ENCODE data around the gene PPP5C. TPM values are rescaled to one million over a fixed set of nuclear protein-coding genes. Genes with fewer than 3 reads are reported as not detected.
"Not testable (repeated sequence)": the region's sequence is repeated elsewhere in the genome, so short reads cannot be mapped to it uniquely, and the experiment has no call there.

The PPP5C gene
- total and polyA plus RNA-seq, 7 donors = 27.6 to 62.3 (median 43.9) TPM

DNA sequence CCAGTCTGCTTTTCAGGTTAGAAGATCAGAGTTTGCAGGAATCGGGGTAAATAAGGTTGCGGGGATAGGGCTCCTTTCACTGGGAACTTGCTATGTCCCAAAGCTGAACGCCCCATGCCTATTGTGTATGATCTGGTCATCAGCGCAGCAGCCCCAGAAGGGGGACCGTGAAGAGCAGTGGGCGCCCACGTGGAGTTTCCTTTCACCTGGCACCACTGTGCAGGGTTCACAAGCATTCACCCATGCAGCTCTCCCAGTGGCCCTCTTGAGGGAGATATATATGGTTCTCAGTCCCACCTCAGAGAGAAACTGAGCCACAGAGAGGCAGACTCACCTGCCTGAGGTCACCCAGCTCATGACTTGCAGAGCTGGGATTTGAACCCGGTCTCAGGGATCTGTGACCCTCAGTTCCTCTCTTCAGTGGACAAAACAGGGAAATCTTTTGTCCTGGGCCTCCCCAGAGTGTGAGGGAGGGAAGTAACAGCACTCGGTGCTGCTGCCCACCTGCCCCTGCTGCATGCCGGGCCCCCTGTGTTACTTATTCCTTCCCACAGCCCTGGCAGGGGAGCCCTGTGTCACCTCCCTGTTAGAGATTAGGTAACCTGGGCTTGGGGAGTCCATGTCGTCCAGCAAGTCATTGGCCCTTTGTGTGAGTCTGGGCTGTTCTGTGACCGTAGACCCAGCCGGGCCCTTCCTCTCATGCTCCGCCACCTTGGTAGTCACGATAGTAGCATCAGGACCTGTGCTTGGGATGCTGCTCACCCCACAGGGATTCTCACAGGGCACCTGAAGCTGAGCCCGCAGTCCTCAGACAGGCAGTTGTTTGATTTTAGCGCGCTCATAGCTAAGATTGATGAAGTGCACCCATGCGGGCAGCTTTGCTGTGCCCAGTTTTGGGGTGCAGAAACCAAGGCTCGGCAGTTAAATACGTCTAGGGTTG is 27.9 kb downstream of the PPP5C start:
- H3K36me3 ChIP-seq = peaks cover 0 to 23% (median 11%) of the 10 kb centered on the region in 4 donors
- DNase-seq = peak; percentile 52
- no peaks in the 10 kb centered on the region for H3K27me3 ChIP-seq
- H3K27ac ChIP-seq = peak overlapping the region; percentile 53 to 73 (median 62)
- WGBS, 2 donors = 88 to 91% methylated on average over 21 of the region's 21 CpGs
- H3K4me1 ChIP-seq = peaks cover 0 to 54% (median 42%) of the 10 kb centered on the region in 4 donors
- no peak overlapping the region for H3K4me3 ChIP-seq
- no peaks in the 10 kb centered on the region for H3K9me3 ChIP-seq
- TF ChIP-seq POLR2A (IDR thresholded peaks at IDR 0.05) = no peak
- TF ChIP-seq EP300 (IDR thresholded peaks at IDR 0.05) = no peak
- TF ChIP-seq POLR2AphosphoS5 (IDR thresholded peaks at IDR 0.05) = no peak
- TF ChIP-seq, protein P1, sequence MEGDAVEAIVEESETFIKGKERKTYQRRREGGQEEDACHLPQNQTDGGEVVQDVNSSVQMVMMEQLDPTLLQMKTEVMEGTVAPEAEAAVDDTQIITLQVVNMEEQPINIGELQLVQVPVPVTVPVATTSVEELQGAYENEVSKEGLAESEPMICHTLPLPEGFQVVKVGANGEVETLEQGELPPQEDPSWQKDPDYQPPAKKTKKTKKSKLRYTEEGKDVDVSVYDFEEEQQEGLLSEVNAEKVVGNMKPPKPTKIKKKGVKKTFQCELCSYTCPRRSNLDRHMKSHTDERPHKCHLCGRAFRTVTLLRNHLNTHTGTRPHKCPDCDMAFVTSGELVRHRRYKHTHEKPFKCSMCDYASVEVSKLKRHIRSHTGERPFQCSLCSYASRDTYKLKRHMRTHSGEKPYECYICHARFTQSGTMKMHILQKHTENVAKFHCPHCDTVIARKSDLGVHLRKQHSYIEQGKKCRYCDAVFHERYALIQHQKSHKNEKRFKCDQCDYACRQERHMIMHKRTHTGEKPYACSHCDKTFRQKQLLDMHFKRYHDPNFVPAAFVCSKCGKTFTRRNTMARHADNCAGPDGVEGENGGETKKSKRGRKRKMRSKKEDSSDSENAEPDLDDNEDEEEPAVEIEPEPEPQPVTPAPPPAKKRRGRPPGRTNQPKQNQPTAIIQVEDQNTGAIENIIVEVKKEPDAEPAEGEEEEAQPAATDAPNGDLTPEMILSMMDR (IDR thresholded peaks at IDR 0.05) = no peak
- intact Hi-C loops (cut with DNase I) = no loop called here

DNA sequence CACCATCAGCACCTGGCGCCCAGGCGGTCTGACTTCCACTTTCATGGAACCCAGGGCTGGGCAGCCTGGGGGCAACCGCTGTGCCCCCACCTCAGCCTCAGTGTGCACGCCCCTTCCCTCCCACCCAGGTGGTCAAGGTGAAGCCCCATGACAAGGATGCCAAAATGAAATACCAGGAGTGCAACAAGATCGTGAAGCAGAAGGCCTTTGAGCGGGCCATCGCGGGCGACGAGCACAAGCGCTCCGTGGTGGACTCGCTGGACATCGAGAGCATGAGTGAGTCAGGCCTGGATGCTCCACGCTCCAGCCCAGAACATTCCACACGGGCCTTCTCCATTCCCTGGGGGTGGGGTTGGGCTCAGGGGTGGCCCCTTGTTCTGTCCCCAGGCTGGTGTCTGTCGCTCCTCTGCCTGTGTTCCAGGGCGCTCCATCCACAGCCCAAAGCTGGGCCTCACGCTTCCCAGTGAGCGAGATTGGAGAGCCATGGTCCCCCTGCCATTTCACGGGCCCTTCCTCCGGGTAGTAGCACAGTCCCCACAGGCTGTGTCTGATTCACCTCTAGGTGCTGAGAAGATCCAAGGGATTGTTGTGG is 28.7 kb downstream of the PPP5C start:
- H3K27me3 ChIP-seq; H3K27ac ChIP-seq; intact Hi-C loops (cut with DNase I); H3K9me3 ChIP-seq; H3K4me3 ChIP-seq: not testable (repeated sequence)
- peaks cover 0 to 23% (median 9%) of the 10 kb centered on the region in 4 donors for H3K36me3 ChIP-seq
- peaks cover 0 to 57% (median 42%) of the 10 kb centered on the region in 4 donors for H3K4me1 ChIP-seq
- DNase-seq = peak; percentile 63
- 95 to 96% methylated on average over 22 of the region's 22 CpGs for WGBS, 2 donors

DNA sequence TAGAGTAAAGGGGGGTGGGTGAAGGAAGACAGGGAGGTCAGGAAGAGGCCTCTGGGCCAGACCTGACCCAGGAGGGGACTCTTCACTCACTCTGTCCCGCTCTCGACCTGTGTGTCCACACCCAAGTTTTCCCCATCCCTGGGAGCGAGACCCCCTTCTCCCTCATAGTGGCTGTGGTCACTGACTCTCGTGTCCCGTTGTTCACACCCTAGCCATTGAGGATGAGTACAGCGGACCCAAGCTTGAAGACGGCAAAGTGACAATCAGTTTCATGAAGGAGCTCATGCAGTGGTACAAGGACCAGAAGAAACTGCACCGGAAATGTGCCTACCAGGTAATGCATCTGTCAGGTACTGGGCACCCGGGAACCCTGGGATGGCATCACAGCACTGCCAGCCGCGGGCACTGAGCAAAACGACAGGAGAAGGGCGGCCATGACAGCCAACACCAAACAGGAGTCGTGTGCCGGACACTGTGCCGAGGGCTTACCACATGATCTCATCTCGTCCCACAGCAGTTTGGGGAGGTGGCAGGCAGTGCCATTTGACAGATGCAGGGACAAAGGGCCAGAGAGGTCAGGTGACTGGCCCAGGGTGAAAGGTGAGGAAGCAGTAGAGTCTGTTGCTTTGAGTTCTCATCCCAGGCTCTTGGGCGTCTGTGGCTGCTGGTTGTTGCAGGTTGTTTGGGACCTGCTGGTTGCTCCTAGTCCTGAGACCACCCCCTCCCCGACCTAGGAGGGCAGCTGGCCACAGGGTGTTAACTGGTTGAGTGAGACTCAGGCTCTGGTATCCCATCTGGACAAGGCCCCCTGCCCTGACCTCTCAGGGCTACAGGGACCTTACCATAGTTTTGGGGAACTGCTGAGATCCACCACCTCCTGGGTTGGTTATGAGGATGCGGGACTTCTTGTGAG is 29.6 kb downstream of the PPP5C start:
- peak overlapping the region in 3 of 4 donors; percentile 46 to 80 (median 58) for H3K27ac ChIP-seq

DNA sequence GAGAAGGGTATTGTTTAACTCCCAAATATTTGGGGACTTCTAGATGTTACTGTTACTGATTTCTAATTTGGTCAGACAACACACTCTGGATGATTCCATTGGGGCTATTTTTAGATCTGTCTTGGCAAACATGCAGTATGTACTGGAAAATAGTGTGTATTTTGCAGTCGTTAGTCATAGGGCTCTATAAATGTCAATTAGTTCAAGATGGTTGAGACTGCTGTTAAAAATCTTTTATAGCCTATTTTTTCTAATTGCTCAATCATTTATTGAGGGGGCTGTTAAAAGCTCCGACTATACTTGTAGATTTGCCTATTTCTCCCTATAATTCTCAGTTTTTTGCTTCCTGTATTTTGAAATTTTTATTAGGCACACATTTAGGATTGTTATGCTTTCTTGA is 31.4 kb downstream of the PPP5C start:
- Histone ChIP-seq H3K27ac (peak overlapping the region; percentile 34 to 80 (median 52)), H3K27me3 (no peaks in the 10 kb centered on the region), H3K36me3 (peaks cover 0 to 36% (median 18%) of the 10 kb centered on the region in 4 donors), H3K4me1 (peaks cover 0 to 50% (median 32%) of the 10 kb centered on the region in 4 donors), H3K9me3 (no peaks in the 10 kb centered on the region), H3K4me3 (no peak overlapping the region)
- 46 to 65% methylated on average over 2 of the region's 2 CpGs for WGBS, 2 donors
- DNase-seq = no peak
- intact Hi-C loops (cut with DNase I) = no loop called here
- TF ChIP-seq, protein P1 (IDR thresholded peaks at IDR 0.05) = no peak
- TF ChIP-seq EP300 (IDR thresholded peaks at IDR 0.05) (peak in 1 of 4 donors; percentile 3), POLR2A (IDR thresholded peaks at IDR 0.05) (no peak), POLR2AphosphoS5 (IDR thresholded peaks at IDR 0.05) (peak in 3 of 4 donors; percentile 53 to 63 (median 54))

More for the DNA sequence above, 29.6 kb downstream of the PPP5C start:
- H3K36me3 ChIP-seq = peaks cover 0 to 19% (median 9%) of the 10 kb centered on the region in 4 donors
- H3K4me3 ChIP-seq = no peak overlapping the region
- no peaks in the 10 kb centered on the region for H3K27me3 ChIP-seq
- H3K4me1 ChIP-seq = peaks cover 0 to 58% (median 42%) of the 10 kb centered on the region in 4 donors
- peak; percentile 61 for DNase-seq
- TF ChIP-seq, protein P1 (IDR thresholded peaks at IDR 0.05) = no peak
- TF ChIP-seq POLR2A (IDR thresholded peaks at IDR 0.05) = no peak
- no peaks in the 10 kb centered on the region for H3K9me3 ChIP-seq
- intact Hi-C loops (cut with DNase I) = no loop called here
- 93 to 95% methylated on average over 20 of the region's 20 CpGs for WGBS, 2 donors
